NOMO-1 treated with DMSO at 0.1 percent for 48 hours (cell line): ENCODE results near the gene TTC9.

Experiments
- DNase-seq: peaks from one replicate; lab custom pipeline; 2025; ENCODE audit not compliant: unreplicated experiment; lab: John Stamatoyannopoulos, UW

Gene TTC9

GRCh38 chr14:70711451-70711850, 69.7 kb downstream of the TTC9 start:
- no peak for DNase-seq

- no peak for DNase-seq
These were observed 71.4 kb downstream of the TTC9 start for GRCh38 chr14:70713096-70713495.

DNA sequence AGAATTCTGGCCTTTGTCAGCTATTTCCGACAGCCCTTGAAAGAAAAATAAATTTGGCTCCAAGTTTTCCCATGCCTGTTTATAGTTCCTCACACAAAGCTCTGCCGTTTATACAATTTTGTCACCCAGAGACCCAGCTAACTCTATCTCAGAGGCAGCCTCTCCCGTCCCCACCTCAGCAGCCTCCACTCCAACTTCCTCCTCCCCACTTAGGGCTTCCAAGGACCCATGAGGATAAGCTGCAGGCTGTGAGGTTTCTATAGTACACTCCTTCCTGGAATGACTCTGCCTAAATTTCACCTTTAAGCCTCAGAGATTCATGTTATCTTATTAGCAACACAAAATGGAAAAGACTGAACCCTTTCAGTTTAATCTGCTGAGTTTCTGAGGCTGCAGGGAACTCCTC, 71.8 kb downstream of the TTC9 start:
- no peak for DNase-seq

DNA sequence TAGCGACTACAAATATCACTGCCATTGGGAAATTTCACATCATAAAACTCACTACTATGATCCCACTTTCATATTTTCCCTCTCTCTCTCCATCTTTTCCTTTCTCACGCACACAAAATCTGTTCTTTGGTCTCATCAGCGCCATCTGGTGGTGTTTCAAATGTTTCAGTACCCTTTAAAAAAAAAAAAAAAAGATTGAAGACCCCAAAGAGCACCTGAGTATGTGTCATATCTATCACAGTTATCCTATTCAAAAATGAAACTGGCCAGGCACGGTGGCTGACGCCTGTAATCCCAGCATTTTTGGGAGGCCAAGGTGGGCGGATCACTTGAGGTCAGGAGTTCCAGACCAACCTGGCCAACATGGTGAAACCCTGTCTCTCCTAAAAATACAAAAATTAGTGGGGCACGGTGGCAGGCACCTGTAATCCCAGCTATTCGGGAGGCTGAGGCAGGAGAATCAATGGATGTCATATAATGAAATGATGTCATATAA, 72.4 kb downstream of the TTC9 start:
- DNase-seq, result peak; percentile 41

DNA sequence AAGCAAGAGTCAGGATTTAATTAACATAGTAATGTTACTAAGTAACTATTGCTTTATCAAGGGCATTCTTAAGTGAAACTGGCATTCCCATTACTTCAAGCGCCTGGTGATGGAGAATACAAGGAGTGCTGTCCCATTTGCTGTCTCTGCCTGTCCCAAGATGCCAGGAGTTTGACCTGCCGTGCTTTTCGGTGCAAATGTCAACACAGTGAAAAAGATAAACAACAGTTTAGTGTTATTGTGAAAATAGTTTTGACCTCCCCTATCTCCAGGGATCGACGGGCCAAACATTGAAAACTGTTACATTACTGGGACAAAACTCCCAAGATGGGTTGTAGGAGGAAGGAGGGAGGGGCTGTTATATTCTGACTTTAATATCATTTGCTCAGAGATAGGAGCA, 74.8 kb downstream of the TTC9 start:
- DNase-seq, result no peak

DNA sequence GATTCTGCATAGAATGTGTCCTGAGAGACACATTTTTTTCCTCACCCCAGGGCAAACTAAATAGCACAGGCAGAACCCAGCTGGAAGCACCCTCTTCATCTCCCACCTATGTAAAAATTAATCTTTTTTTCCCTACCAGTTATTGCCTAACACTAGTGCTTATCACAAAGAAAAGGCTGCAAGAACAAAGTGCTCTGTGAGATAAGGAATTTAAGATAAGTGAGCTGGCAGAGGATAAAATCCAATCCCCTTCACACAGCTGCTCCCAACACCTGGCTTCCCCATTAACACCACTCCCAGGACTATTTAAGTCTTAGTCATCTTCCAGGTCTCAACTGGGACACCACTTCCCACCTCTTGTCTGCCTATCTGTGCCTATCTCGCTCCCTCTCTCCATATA, 75.2 kb downstream of the TTC9 start:
- no peak for DNase-seq

DNA sequence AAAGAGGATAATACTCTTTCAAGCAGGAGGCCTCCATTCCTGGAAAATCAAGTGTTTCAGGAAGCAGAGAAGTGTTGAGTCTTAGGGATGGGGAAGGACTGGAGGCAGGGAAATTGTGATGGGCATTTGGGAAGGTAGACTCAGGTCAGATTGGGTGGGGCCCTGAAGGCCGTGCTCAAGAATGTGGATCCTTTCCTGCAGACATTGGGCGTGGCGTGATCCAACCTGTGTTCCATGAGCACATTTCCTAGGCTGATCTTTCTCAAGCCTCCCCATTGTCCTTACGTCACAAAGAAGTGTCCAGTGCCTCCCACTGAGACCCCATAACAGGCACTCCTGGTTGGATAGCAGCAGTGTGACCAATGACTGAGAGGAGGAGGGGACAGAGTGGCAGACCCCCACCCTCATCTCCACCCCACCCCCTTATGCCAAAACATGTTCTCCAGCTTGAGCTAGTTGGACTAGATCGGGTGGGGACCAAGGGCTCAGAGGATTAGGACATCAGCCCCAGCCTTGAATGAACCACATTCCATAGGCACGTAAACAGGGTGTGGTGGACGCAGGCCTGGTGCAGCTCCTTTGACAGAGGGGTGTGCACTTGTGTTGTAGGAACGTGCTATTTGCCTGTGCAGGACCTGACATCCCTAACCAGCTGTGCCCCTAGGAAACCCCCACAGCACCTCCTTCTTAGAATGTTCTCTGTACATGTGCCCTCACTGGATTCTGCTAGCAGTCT, 76.8 kb downstream of the TTC9 start:
- no peak for DNase-seq

DNA sequence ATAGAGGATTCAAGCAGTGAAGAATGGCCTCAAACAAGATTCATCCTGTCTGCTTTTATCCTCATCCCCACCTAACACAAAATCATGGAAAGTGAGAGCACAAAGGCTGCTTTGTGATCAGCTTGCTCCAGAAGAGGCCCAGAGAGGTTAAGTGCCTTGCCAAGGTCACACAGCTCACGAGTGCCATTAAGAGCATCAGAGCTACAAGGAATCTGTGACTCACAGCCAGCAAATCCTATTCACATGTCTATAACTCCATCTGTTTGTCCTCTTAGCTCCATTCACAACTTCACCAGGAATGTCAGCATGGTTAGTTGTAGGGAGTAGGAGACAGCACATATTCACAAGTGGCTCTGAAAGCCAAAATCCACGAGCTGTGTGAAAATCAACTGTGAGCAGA, 79.8 kb downstream of the TTC9 start:
- no peak for DNase-seq

DNA sequence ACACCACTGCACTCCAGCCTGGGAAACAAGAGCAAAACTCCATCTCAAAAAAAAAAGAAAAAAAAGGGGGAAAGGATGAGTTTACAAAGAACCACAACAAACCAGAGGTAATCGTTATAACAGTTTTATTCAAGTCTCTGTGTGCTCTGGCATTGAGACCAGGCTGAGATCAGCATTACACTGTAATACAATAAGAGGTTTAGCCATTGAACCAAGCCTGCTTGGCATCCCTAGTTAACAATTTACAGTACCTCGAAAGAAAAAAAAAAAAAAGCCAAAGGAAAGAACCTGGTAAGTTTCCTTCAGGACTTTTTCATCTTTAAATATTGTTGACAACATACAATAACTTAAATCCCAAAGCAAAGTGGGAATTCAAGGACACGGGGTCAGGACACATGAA, 80.7 kb downstream of the TTC9 start:
- no peak for DNase-seq

DNA sequence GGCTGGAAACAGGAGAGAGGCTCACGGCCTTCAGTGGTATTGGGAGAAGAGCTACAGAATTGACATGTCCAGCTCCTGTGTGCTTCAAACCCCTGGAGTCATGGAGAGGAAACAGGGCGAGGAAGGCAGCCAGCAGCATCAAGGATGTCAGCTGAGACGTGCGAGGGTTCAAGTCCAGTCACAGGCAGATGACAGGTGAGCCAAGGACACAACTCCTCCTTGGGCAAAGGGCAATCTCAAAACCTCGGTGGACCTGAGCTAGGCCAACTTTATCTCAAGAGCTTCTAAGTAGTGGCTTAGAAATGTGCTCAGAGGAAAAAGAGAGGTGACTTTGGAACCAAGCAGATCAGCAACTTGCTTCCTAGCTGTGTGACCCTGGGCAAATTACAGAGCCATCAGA, 81.6 kb downstream of the TTC9 start:
- DNase-seq, result no peak

- DNase-seq, result no peak
These were observed 82.4 kb downstream of the TTC9 start for GRCh38 chr14:70724110-70724509.

- DNase-seq, result no peak
These were observed 83.2 kb downstream of the TTC9 start for GRCh38 chr14:70724944-70725343.
